Activated CD8-positive, alpha-beta T cell treated with anti-CD3 and anti-CD28 coated beads for 36 hours (primary cell): ENCODE measurements around the gene RIPOR3. TPM values are rescaled to one million over a fixed set of nuclear protein-coding genes. Genes with fewer than 3 reads are reported as not detected.

ENCODE experiments used
- ATAC-seq: fragments of 200-7000 bp; cut with Tn5 transposase; one replicate; pipeline ENCODE4 v1.10.0; 2021; ENCODE audit warnings: mild to moderate bottlenecking, moderate library complexity
- CTCF ChIA-PET: fragments of 350-600 bp; sonication (Branson Sonifier 250); formaldehyde crosslinking; loops from one replicate; lab custom pipeline; 2021; ENCODE audit warnings: antibody characterized with exemption; lab: Charles Lee
- POLR2A ChIA-PET: fragments of 350-600 bp; sonication (Branson Sonifier 250); formaldehyde crosslinking; loops from one replicate; lab custom pipeline; 2021; ENCODE audit warnings: antibody characterized with exemption; lab: Charles Lee
- DNase-seq: peaks from one replicate; pipeline ENCODE4 v3.0.0-alpha.2; 2020
- H3K27ac Mint-ChIP-seq: one replicate; pipeline ENCODE4 v1.8.0; 2021; ENCODE audit warnings: mild to moderate bottlenecking, mixed read lengths
- H3K27me3 Mint-ChIP-seq: one replicate; pipeline ENCODE4 v1.8.0; 2021; ENCODE audit warnings: mixed read lengths
- H3K36me3 Mint-ChIP-seq: one replicate; pipeline ENCODE4 v1.8.0; 2021; ENCODE audit warnings: low read depth, mixed read lengths
- H3K4me1 Mint-ChIP-seq: one replicate; pipeline ENCODE4 v1.8.0; 2021; ENCODE audit warnings: low read depth, mixed read lengths
- H3K4me3 Mint-ChIP-seq: one replicate; pipeline ENCODE4 v1.8.0; 2021; ENCODE audit warnings: mild to moderate bottlenecking, moderate library complexity, mixed read lengths
- H3K9me3 Mint-ChIP-seq: one replicate; pipeline ENCODE4 v1.8.0; 2021; ENCODE audit warnings: mixed read lengths
- CTCF ChIP-seq: fragments of 200-600 bp; IDR thresholded peaks from one replicate; pipeline ENCODE4 v1.8.0; 2022; ENCODE audit warnings: antibody characterized with exemption, mild to moderate bottlenecking
- intact Hi-C: fragments of 100-400 bp; cut with micrococcal nuclease; formaldehyde crosslinking; loops from one replicate; pipeline ENCODE4 v1.10.0; 2022
- total RNA-seq, 2 experiments: library from RNA; stranded (reverse); gene quantifications; one replicate each; pipeline ENCODE4 v1.2.3, GENCODE V29; 2021

The RIPOR3 gene
- total RNA-seq, 2 experiments from 2014 or later, result not detected

GRCh38 chr20:50591233-50591852 is 100.0 kb downstream of the RIPOR3 start:
- Mint-ChIP-seq H3K36me3 (peaks cover 5% of the 10 kb centered on the region), H3K4me3 (no peak overlapping the region), H3K9me3 (no peaks in the 10 kb centered on the region), H3K4me1 (peaks cover 3% of the 10 kb centered on the region), H3K27ac (no peak overlapping the region), H3K27me3 (no peaks in the 10 kb centered on the region)
- intact Hi-C loops, result no loop called here
- ATAC-seq (no peak), DNase-seq (no peak)
- ChIA-PET CTCF (interaction anchor here (1.2 kb wide), 1 partner anchor 15 kb away, joined by 7 read pairs; no protein-coding TSS in a partner anchor), POLR2A (no interaction called here)
- no peak for TF ChIP-seq CTCF

GRCh38 chr20:50590348-50590664 is 101.0 kb downstream of the RIPOR3 start:
- Mint-ChIP-seq H3K27ac (no peak overlapping the region), H3K4me1 (peaks cover 3% of the 10 kb centered on the region)
- CTCF ChIA-PET, result no interaction called here

GRCh38 chr20:50589548-50590347 is 101.6 kb downstream of the RIPOR3 start:
- Mint-ChIP-seq H3K27ac (no peak overlapping the region), H3K27me3 (no peaks in the 10 kb centered on the region), H3K4me1 (peaks cover 3% of the 10 kb centered on the region), H3K9me3 (no peaks in the 10 kb centered on the region), H3K4me3 (no peak overlapping the region), H3K36me3 (peaks cover 10% of the 10 kb centered on the region)
- ChIA-PET POLR2A (interaction anchor here (0.5 kb wide), 1 partner anchor 65 kb away, joined by 3 read pairs; no protein-coding TSS in a partner anchor), CTCF (interaction anchor here (1.1 to 4.6 kb wide), 8 partner anchors 10 to 404 kb away, joined by 3 to 30 read pairs (median 13); no protein-coding TSS in a partner anchor)
- TF ChIP-seq CTCF, result no peak
- no peak for ATAC-seq
- intact Hi-C loops, result no loop called here
- DNase-seq, result no peak

More at GRCh38 chr20:50590348-50590664, 101.0 kb downstream of the RIPOR3 start:
- ATAC-seq (no peak), DNase-seq (no peak)
- H3K4me3 Mint-ChIP-seq, result no peak overlapping the region
- TF ChIP-seq CTCF, result no peak
- intact Hi-C loops, result no loop called here
- no peaks in the 10 kb centered on the region for H3K9me3 Mint-ChIP-seq
- POLR2A ChIA-PET, result no interaction called here
- peaks cover 10% of the 10 kb centered on the region for H3K36me3 Mint-ChIP-seq
- H3K27me3 Mint-ChIP-seq, result no peaks in the 10 kb centered on the region

GRCh38 chr20:50588034-50588736 is 103.2 kb downstream of the RIPOR3 start:
- CTCF ChIA-PET, result interaction anchor here (0.5 to 4.6 kb wide), 43 partner anchors 9 to 402 kb away, joined by 3 to 30 read pairs (median 4); no protein-coding TSS in a partner anchor
- H3K9me3 Mint-ChIP-seq, result no peaks in the 10 kb centered on the region
- peaks cover 12% of the 10 kb centered on the region for H3K36me3 Mint-ChIP-seq
- H3K4me1 Mint-ChIP-seq, result peaks cover 2% of the 10 kb centered on the region
- peak; percentile 67 for ATAC-seq
- H3K27me3 Mint-ChIP-seq, result no peaks in the 10 kb centered on the region
- no peak overlapping the region for H3K27ac Mint-ChIP-seq
- POLR2A ChIA-PET, result interaction anchor here (0.7 kb wide), 1 partner anchor 505 kb away, joined by 3 read pairs; no protein-coding TSS in a partner anchor
- H3K4me3 Mint-ChIP-seq, result no peak overlapping the region
- peak; percentile 98 for TF ChIP-seq CTCF
- intact Hi-C loops, result no loop called here
- DNase-seq, result peak; percentile 84
